ENCODE measurements around the gene OCIAD1. TPM values are rescaled to one million over a fixed set of nuclear protein-coding genes. Genes with fewer than 3 reads are reported as not detected.

The OCIAD1 gene
- total and polyA plus RNA-seq, 10 of the 15 experiments (the other 5 are each of a cell fraction or from before 2014, with no cell fraction given): 89.1 to 196 (median 136) TPM

- TF ChIP-seq, protein P1, sequence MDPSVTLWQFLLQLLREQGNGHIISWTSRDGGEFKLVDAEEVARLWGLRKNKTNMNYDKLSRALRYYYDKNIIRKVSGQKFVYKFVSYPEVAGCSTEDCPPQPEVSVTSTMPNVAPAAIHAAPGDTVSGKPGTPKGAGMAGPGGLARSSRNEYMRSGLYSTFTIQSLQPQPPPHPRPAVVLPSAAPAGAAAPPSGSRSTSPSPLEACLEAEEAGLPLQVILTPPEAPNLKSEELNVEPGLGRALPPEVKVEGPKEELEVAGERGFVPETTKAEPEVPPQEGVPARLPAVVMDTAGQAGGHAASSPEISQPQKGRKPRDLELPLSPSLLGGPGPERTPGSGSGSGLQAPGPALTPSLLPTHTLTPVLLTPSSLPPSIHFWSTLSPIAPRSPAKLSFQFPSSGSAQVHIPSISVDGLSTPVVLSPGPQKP (IDR thresholded peaks at IDR 0.05; ENCODE audit: low read depth, low read length): no peak
- TF ChIP-seq TCF3 (IDR thresholded peaks at IDR 0.05; ENCODE audit: borderline replicate concordance, insufficient read depth, low read depth, low read length): no peak
- no peak for TF ChIP-seq ATF7 (IDR thresholded peaks at IDR 0.05; ENCODE audit: low read depth)
- no peak for TF ChIP-seq ZBED1 (IDR thresholded peaks at IDR 0.05; ENCODE audit: borderline replicate concordance)
- TF ChIP-seq EED (IDR thresholded peaks at IDR 0.05; ENCODE audit: low read depth): no peak
Measured at GRCh38 chr4:48791313-48791712, 39.6 kb upstream of the OCIAD1 start (continued).

DNA sequence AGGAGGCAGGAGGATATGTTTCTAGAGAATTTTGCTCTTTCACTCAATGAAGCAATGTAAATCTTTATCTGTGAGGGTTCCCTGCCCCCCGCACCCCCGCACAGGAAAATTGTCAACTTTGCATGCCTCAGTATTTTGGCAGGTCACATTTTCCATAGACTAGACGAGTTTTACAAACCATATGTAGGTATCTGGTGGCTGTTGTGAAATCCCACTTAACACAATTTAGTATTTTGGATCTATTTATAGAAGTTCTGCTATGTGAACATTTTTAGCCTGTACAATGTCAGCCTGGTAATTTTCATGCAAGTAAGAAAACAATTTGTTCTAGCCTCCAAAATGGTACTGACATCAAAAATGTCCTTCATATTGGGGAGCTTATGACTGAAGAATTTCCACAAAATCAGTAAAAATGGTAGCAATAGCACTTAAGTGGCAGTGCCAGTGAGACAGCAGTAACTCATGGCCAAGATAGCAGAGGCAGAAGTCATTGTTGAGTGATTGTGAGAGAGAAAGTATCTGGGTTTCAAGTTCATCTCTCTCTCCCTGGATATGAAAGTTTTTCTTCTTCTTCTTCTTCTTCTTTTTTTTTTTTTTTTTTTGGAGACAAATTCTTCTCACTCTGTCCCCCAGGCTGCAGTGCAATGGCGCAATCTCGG, 38.4 kb upstream of the OCIAD1 start:
- H3K9me3 ChIP-seq (replicated peaks; ENCODE audit: control insufficient read depth, insufficient read depth, low read length): no peaks in the 10 kb centered on the region
- H3K36me3 ChIP-seq (ENCODE audit: control insufficient read depth in 2 of 2, insufficient read depth in 2 of 2, low read length in 1 of 2): no peaks in the 10 kb centered on the region
- BruUV-seq (replicated peaks): no TSS peak
- H3K79me2 ChIP-seq (ENCODE audit: control insufficient read depth, insufficient read depth, low read length): no peaks in the 10 kb centered on the region
- H3K9ac ChIP-seq (ENCODE audit: control insufficient read depth, insufficient read depth, low read length): no peak overlapping the region
- H3K4me1 ChIP-seq (ENCODE audit: control insufficient read depth, insufficient read depth, low read length): peaks cover 21% of the 10 kb centered on the region
- in situ Hi-C loops (cut with MboI) (no loop called here), intact Hi-C loops (cut with micrococcal nuclease; ENCODE audit: unreplicated experiment) (no loop called here)
- CTCF ChIA-PET: interaction anchor here (1.6 kb wide), 1 partner anchor 12 kb away, joined by 3 read pairs; no protein-coding TSS in a partner anchor
- no peak overlapping the region for H3K27ac ChIP-seq (ENCODE audit: control insufficient read depth, insufficient read depth)
- H3K4me2 ChIP-seq (ENCODE audit: control insufficient read depth, insufficient read depth): peak overlapping the region; percentile 81
- RAD21 ChIA-PET (ENCODE audit: unreplicated experiment): no interaction called here
- H3K27me3 ChIP-seq (replicated peaks in 1 of 2; ENCODE audit: control insufficient read depth in 2 of 2, insufficient read depth in 2 of 2, low read length in 1 of 2): no peaks in the 10 kb centered on the region
- POLR2A ChIA-PET: interaction anchor here (1.0 kb wide), 1 partner anchor 12 kb away, joined by 4 read pairs; the partner anchor contains the start of gene FRYL
- DNase-seq (ENCODE audit: low read depth, low spot score): no peak
- H2AFZ ChIP-seq (ENCODE audit: control insufficient read depth, low read depth, low read length): no peak overlapping the region
- peak; percentile 52 for ATAC-seq
- SMC1A ChIA-PET (ENCODE audit: uncharacterized antibody, unreplicated experiment): interaction anchor here (0.6 to 1.7 kb wide), 3 partner anchors 12 to 215 kb away, joined by 3 to 5 read pairs (median 4); partner anchors contain the start of gene FRYL
- H3K4me3 ChIP-seq: no peak overlapping the region; the same call in 1 of the 2 replicates
- FAIRE-seq: no peak
- H4K20me1 ChIP-seq (ENCODE audit: control insufficient read depth, insufficient read depth): no peaks in the 10 kb centered on the region
- 63% methylated on average over 5 of the region's 5 CpGs for WGBS (ENCODE audit: insufficient coverage, insufficient replicate concordance, low lambda C conversion rate, missing lambda C conversion rate)
- TF ChIP-seq EP300 (IDR thresholded peaks at IDR 0.05; ENCODE audit: borderline replicate concordance in 1 of 2, control insufficient read depth in 1 of 2, low read depth in 2 of 2, low read length in 2 of 2) (no peak), TBL1XR1 (IDR thresholded peaks at IDR 0.05; ENCODE audit: low read depth, low read length) (no peak), ZBED1 (IDR thresholded peaks at IDR 0.05; ENCODE audit: borderline replicate concordance) (no peak), ZBTB11 (CRISPR knock-in tag; IDR thresholded peaks at IDR 0.05) (no peak), IRF5 (IDR thresholded peaks at IDR 0.05; ENCODE audit: borderline replicate concordance) (no peak), EGR1 (IDR thresholded peaks at IDR 0.05; ENCODE audit: borderline replicate concordance in 1 of 2, low read depth in 2 of 2, low read length in 2 of 2) (peak in 1 of 2 experiments; percentile 37; a peak in 1 of 3 replicates), MEF2A (IDR thresholded peaks at IDR 0.05; ENCODE audit: insufficient read depth, low read depth, low read length) (0 out of 2 replicates have a peak, but pooled peaks have one; percentile 9)
- TF ChIP-seq, protein P2, sequence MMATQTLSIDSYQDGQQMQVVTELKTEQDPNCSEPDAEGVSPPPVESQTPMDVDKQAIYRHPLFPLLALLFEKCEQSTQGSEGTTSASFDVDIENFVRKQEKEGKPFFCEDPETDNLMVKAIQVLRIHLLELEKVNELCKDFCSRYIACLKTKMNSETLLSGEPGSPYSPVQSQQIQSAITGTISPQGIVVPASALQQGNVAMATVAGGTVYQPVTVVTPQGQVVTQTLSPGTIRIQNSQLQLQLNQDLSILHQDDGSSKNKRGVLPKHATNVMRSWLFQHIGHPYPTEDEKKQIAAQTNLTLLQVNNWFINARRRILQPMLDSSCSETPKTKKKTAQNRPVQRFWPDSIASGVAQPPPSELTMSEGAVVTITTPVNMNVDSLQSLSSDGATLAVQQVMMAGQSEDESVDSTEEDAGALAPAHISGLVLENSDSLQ (IDR thresholded peaks at IDR 0.05): 0 out of 2 replicates have a peak, but pooled peaks have one; percentile 11

Data from GM12878 (cell line).